Measurements from ENCODE around the gene CYSLTR1. TPM values are rescaled to one million over a fixed set of nuclear protein-coding genes. Genes with fewer than 3 reads are reported as not detected.

The CYSLTR1 gene, protein sequence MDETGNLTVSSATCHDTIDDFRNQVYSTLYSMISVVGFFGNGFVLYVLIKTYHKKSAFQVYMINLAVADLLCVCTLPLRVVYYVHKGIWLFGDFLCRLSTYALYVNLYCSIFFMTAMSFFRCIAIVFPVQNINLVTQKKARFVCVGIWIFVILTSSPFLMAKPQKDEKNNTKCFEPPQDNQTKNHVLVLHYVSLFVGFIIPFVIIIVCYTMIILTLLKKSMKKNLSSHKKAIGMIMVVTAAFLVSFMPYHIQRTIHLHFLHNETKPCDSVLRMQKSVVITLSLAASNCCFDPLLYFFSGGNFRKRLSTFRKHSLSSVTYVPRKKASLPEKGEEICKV
- not detected in 2 replicates for total RNA-seq (2014; rRNA removed; shearing (Covaris generic))
- polyA plus RNA-seq (2015; cell fraction: cytosol; rRNA removed), result 0.09 TPM in 1 of 2 replicates, not detected in the other
- polyA plus RNA-seq (2015; cell fraction: nucleus; rRNA removed), result not detected in 2 replicates

DNA sequence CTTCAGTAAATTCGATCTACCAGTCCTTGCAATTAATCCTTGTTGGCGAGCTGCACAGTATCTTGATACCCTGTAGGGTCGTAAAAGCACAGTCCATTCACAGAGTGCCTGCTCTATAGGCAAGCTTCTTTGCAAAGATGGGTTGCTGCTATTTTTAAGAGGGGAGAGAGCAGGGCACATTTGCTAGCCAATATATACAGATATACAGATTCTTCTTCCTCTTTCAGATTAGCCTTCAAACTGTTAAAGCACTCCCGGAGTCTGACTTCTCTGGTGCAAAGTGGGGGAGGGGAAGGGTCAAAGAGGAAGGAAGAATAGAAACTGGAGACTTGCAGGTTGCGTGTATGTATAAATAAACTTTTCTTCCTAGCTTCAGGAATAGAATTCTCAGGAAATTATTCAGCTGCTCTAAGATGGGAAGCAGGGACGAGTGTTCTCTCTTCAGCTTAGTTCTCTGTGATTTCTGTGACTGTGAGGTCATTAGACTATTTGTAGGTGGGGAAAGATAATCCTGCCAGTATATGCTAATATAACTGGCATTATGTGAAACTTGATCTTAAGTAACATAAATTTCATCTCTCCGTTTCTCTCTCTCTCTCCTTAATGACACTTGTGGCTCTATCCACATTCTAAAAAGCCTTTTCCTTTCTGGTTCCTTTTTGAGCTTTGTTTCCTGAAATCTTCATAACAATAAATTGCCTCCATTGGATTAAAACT is at the start of gene CYSLTR1:
TSS of gene CYSLTR1 (minus strand) at position 242 of the 717 bp plus-strand sequence. CDS start 53,865 bp downstream, outside the sequence.
- no peak for DNase-seq (ENCODE audit: low read depth, low spot score)

DNA sequence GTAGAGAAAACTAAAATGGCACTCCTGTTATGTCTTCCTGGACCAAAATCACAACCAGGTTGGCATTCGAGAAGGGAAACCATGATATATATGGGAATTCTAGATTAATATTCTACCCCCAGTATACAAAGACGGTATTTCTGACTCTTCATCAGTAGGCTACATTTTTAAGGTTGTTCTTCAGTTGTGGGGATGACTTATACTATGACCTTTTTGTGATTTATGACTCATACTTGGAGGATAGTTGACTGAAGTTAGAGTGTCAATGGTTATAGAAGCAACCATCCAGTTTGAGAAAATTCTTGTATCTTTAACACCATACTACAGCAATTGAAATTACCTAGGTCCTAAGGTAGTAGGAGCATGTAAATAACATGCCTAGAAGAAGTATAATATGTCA is 49.8 kb upstream of the CYSLTR1 start:
- in situ Hi-C loops (cut with HindIII; ENCODE audit: low pct_unique_long_range_greater_than_20kb, low sequenced_read_pairs), result no loop called here
- no peak for DNase-seq (ENCODE audit: low read depth, low spot score)

More for the DNA sequence above, at the start of gene CYSLTR1:
- in situ Hi-C loops (cut with HindIII; ENCODE audit: low pct_unique_long_range_greater_than_20kb, low sequenced_read_pairs), result no loop called here

DNA sequence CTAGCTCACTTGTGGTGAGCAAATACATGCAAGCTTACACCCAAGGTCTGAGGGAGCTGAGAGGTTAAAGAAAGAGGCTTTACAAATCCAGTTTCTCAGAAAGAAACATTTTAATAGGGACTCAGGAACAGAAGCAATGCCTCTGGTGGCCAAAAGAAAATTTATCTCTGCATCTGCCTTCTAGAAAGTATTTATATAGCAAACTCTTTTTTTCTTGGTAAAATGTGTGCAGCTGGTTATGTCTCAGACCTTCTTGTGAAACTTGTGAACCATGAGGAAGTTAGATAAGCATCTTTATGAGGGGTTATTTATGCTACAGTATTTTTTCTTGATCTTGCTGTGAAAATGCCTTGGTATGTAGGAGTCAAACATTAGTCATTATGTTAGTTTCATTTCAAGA is 48.5 kb upstream of the CYSLTR1 start:
- in situ Hi-C loops (cut with HindIII; ENCODE audit: low pct_unique_long_range_greater_than_20kb, low sequenced_read_pairs), result no loop called here
- DNase-seq (ENCODE audit: low read depth, low spot score), result no peak

DNA sequence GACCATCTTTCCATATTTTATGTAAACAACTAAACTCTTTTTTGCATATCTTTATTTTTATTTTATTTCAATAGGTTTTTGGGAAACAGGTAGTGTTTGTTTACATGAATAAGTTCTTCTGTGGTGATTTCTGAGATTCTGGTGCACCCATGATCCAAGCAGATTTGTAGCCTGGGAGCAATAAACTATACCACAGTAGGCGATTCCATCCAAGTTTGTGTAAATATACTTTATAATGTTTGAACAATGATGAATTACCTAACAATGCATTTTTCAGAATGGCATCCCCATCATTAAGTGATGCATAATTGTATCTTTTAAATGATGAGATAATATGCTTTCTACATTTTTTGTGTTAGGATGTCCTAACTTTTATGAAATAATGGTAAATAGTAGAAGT is 39.2 kb upstream of the CYSLTR1 start:
- DNase-seq (ENCODE audit: low read depth, low spot score), result no peak
- in situ Hi-C loops (cut with HindIII; ENCODE audit: low pct_unique_long_range_greater_than_20kb, low sequenced_read_pairs), result no loop called here

DNA sequence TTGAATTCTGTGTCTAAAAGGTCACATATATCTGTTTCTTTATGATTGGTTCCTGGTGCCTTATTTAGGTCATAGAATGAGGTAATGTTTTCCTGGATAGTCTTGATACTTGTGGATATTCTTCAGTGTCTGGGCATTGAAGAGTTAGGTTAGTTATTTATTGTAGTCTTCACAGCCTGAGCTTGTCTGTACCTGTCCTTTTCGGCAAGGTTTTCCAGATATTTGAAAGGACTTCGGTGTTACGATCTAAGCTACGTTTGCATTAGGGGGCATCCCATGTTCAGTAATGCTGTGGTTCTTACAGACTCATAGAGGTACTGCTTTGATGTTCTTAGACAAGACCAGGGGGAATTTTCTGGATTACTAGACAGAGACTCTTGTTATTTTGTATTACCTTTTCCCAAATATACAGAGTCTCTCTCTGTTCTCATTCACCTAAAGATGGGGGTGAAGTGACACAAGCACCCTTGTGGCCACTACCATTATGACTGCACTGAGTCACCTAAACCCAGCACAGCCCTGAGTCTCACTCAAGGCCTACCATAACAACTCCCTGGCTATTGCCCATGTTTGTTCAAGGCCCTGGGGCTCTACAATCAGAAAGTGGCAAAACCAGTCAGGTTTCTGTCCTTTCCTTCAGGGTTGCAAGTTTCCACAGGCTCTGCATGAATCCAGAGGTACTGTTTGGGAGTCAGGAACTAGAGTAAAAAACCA is 30.1 kb upstream of the CYSLTR1 start:
- in situ Hi-C loops (cut with HindIII; ENCODE audit: low pct_unique_long_range_greater_than_20kb, low sequenced_read_pairs), result no loop called here

DNA sequence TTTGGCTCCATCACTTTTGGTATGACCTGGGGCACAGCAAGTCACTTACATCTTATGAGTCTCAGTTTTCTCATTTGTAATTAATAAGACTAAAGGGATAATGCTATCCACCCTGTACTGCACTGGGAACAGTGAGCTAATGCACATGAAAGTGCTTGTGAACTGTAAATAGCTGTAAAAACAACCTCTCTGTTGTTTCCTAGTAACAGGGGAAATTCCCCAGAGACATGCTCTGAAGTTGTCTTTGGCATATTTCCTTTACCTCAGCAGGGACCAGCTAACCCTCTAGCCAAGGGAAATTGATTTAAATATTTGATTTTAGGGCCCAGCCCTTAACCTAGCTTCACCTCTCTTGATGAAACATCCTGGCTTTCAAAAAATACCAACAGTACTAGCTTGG is 6.1 kb upstream of the CYSLTR1 start:
- DNase-seq (ENCODE audit: low read depth, low spot score), result no peak
- in situ Hi-C loops (cut with HindIII; ENCODE audit: low pct_unique_long_range_greater_than_20kb, low sequenced_read_pairs), result no loop called here

More for the DNA sequence above, 30.1 kb upstream of the CYSLTR1 start:
- DNase-seq (ENCODE audit: low read depth, low spot score), result no peak

DNA sequence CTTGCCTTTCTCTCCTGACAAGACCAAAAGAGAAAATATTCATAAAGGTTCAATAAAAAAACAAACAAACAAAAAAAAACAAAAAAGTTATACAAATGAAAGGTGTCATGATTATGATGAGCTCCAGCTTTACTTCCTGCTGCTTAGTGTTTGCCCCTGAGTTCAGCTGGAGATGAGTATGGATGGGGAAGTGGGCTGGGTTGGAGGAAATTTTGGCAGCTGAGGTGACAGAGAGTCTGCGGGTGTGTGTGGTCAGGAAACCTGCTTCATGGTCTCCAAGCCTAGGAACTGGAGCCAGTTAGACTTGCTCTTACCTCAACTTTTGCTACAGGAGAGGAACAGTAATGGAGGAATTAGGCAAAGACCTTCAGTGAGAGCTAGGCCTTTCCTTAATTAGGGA is 4.3 kb upstream of the CYSLTR1 start:
- in situ Hi-C loops (cut with HindIII; ENCODE audit: low pct_unique_long_range_greater_than_20kb, low sequenced_read_pairs), result no loop called here
- no peak for DNase-seq (ENCODE audit: low read depth, low spot score)

DNA sequence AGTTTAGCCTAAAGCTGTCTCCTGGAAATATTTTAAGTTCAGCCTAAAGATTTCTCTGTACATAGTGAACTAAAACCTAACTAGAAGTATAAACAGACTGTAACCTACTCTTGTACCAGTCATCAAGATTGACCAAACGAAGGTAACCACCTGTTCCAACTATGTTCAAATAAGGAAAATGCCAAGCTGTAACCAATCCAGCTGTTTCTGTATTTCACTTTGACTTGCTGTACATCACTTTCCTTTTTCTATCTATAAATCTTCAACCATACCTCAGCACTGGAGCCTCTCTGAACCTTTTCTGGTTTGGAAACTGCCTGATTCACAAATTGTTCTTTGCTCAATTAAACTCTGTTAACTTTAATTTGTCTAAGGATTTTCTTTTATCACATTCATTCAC is 3.1 kb upstream of the CYSLTR1 start:
- DNase-seq (ENCODE audit: low read depth, low spot score), result no peak
- in situ Hi-C loops (cut with HindIII; ENCODE audit: low pct_unique_long_range_greater_than_20kb, low sequenced_read_pairs), result no loop called here

DNA sequence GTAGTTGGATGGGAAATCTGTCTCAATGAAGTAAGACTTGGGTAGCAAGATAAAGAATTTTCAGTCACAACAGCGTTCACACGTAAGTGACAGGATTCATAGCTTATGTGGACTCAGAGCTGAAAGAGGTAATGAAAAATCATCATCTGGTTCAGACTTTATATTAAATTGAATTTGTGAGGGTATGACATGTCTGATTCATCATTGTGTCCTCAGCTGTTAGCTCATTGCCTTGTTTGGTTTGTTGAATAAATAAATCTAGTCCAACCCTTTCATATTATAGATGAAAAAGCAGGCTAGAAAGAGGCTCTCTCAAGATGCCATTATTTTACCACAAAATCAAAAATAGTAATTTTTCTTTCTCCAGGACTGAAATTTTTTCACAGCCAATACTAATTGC is 2.7 kb upstream of the CYSLTR1 start:
- in situ Hi-C loops (cut with HindIII; ENCODE audit: low pct_unique_long_range_greater_than_20kb, low sequenced_read_pairs), result no loop called here
- no peak for DNase-seq (ENCODE audit: low read depth, low spot score)

DNA sequence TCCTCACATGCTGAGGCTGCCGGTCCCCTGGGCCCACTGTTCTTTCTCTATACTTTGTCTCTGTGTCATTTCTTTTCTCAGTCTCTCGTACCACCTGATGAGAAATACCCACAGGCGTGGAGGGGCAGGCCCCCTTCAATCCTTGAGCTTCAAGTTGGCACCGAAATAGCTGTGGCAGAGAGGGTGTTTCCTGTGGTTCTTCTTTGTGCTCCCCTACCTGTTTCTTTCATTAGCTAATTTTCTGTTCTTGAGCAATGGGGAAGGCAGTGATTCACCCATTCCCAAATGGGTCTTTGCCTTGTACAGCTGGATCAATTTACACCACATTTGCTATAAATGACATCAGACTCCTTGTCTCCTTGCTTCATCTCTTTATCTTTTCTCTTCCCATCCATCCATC is 2.1 kb upstream of the CYSLTR1 start:
- in situ Hi-C loops (cut with HindIII; ENCODE audit: low pct_unique_long_range_greater_than_20kb, low sequenced_read_pairs), result no loop called here

DNA sequence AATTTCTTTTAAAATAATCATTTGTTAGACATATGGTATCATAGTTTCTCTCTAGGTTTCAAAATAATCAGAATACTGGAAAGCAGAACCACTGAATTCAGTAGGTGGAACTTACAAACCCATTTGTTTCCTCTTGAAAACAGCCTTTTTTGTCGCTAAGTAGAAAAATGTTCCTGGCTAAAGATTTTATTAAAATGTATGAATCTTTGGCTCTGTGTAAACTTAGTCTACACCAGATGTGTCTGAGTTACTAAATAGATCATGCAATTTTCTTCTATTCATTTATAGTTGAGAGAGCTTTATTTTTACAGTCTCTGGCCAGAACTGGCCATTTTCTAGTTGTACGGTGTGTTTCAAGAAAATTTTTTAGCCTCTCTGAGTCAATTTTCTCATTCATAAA is 1.0 kb downstream of the CYSLTR1 start:
- in situ Hi-C loops (cut with HindIII; ENCODE audit: low pct_unique_long_range_greater_than_20kb, low sequenced_read_pairs), result no loop called here
- no peak for DNase-seq (ENCODE audit: low read depth, low spot score)

More for the DNA sequence above, 2.1 kb upstream of the CYSLTR1 start:
- no peak for DNase-seq (ENCODE audit: low read depth, low spot score)

DNA sequence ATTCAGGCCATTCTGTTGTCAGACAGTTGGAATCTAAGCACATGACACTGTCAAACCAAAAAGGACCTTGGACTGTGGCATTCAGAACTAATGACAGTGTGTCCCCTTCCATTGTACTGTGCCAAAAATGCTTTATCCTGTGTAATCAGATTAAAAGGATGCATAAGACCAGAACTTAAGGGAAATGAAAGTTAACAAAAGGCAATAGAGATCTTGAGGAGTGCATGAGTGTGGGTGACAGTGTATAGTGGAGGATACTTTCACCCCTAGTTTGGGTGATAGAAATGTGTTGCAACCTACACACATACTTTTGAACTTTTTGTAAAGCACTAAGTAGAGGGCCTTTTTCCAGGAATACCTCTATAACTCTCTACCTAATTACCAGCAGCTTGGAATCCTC is 4.5 kb downstream of the CYSLTR1 start:
- no peak for DNase-seq (ENCODE audit: low read depth, low spot score)
- in situ Hi-C loops (cut with HindIII; ENCODE audit: low pct_unique_long_range_greater_than_20kb, low sequenced_read_pairs), result no loop called here

DNA sequence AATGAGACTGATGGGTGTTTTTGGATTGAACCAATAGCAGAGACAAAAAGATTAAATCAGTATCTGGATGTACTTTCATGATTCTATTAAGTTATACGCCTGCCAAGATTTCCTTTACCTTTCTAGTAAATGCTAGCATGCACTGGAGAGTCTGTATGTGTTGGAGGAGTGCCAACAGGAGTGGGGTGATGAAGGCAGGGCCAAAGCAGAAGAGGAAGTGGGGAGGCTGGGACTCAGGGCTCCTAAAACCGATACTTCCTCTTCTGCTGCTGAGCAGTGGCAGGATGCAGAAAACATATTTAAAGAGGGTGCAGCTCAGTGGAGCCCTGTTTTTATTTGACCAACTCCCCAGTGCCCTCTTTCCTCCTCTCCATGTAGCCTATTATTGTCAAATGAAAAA is 5.6 kb downstream of the CYSLTR1 start:
- DNase-seq (ENCODE audit: low read depth, low spot score), result no peak
- in situ Hi-C loops (cut with HindIII; ENCODE audit: low pct_unique_long_range_greater_than_20kb, low sequenced_read_pairs), result no loop called here

DNA sequence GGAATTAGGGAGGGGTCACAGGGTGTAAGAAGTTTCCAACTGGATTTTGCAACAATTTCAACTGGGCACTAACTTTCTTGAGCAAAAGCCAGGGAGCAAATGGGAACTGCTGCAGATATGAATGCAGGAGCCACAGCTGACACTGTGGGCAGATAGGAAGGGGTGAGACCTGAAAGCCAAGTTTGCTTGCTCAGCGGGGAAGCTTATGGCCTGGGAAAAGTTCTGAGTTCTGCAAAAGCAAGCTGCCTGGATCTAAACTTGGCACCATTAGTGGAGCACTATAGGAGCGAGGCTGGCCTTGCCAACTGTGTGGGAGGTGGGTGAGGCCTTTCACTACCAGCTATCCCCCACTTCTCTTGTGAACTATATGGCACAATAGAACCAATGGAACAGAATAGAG is 11.1 kb downstream of the CYSLTR1 start:
- in situ Hi-C loops (cut with HindIII; ENCODE audit: low pct_unique_long_range_greater_than_20kb, low sequenced_read_pairs), result no loop called here
- no peak for DNase-seq (ENCODE audit: low read depth, low spot score)

DNA sequence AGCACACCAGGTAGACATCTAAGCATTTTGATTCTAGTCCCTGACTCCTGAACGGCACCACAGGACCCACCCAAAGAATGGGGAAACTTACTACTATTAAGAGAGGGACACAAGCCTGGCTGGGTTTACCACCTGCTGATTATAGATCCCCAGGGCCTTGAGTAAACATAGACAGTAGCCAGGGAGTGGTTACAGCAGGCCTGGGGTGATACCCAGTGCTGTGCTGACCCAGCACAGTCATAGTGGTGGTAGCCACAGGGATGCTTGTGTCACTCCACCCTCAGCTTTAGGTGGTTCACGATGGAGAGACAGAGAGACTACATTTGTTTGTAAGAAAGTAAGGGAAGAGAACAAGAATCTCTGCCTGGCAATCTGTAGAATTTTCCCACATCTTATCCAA is 11.7 kb downstream of the CYSLTR1 start:
- in situ Hi-C loops (cut with HindIII; ENCODE audit: low pct_unique_long_range_greater_than_20kb, low sequenced_read_pairs), result no loop called here
- DNase-seq (ENCODE audit: low read depth, low spot score), result no peak

DNA sequence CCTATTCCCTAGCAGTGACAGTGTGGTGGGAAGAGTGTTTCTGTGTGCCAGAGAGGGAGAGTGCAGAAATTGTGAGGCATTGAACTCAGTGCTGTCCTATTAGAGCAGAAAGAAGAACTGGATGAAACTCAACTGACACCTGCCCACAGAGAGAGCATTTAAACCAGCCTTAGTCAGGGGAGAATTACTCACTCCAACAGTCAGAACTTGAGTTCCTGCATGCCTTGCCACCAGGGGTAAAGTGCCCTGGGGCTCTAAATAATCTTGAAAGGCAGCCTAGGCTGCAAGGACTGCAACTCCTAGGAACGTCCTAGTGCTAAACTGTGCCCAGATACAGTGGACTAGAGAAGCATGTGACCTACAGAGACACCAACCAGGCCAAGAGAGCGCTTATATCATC is 12.8 kb downstream of the CYSLTR1 start:
- DNase-seq (ENCODE audit: low read depth, low spot score), result no peak
- in situ Hi-C loops (cut with HindIII; ENCODE audit: low pct_unique_long_range_greater_than_20kb, low sequenced_read_pairs), result no loop called here

DNA sequence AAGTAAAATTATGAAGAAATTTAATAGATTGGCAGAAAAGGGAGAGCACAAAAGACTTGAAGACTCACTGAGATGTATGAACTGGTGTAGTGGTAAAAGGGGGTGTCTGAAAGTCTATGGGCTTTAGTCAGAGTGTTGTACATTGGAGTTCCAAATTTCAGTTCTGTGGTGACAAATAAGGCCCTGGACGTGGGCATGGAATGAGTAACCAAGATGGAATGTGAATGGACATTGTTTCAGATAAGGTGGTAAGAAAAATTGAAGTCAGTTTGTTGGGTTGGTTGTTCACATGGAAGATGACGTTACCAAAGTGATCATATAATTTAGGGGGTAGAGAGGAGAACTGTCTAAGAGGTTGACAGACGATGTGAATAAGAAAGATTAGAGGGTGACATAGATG is 13.9 kb downstream of the CYSLTR1 start:
- DNase-seq (ENCODE audit: low read depth, low spot score), result no peak
- in situ Hi-C loops (cut with HindIII; ENCODE audit: low pct_unique_long_range_greater_than_20kb, low sequenced_read_pairs), result no loop called here

DNA sequence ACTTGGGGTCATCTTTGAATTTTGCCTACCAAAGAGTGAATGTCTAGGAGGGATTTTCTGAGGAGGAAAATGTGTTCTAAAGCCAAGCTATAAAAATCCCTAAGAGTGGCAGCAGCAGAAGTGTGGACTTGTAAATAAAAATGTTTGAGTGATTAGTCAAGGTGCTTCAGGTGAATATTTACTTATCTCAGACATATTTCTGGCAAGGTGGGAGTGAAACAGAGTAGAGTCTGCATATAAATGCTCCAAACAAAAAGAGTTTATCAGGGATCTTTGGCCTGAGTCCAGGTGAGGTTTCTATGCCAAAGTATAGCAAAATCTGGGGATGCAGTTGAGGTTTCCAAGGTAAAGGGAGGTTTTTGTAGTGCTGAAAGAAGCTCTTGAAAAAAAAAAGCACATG is 19.7 kb downstream of the CYSLTR1 start:
- no peak for DNase-seq (ENCODE audit: low read depth, low spot score)
- in situ Hi-C loops (cut with HindIII; ENCODE audit: low pct_unique_long_range_greater_than_20kb, low sequenced_read_pairs), result no loop called here

Measured in SK-MEL-5 (cell line).